SK-N-SH treated with all-trans-retinoic acid at 6 μM for 48 hours (cell line): ENCODE measurements around the gene HES3.

Experiments
- ATAC-seq: fragments of 200-7000 bp; cut with Tn5 transposase; 3 replicates; pipeline ENCODE4 v1.9.1; 2020; ENCODE audit warnings: mild to moderate bottlenecking, moderate library complexity
- ARNTL ChIP-seq: fragments of 450-650 bp; formaldehyde crosslinking; IDR thresholded peaks from 2 replicates; pipeline ENCODE4 v1.5.0; 2020; ENCODE audit warnings: low read depth, mild to moderate bottlenecking, moderate library complexity, borderline replicate concordance
- BACH2 ChIP-seq: fragments of 250-450 bp; sonication (Bioruptor Pico); IDR thresholded peaks from 2 replicates; pipeline ENCODE4 v1.9.0; 2021; ENCODE audit warnings: mild to moderate bottlenecking, borderline replicate concordance
- CSDC2 ChIP-seq: fragments of 250-450 bp; sonication (Bioruptor Pico); IDR thresholded peaks from 2 replicates; pipeline ENCODE4 v1.5.0; 2020; ENCODE audit warnings: mild to moderate bottlenecking, moderate library complexity
- ESRRG ChIP-seq: fragments of 250-450 bp; sonication (Bioruptor Pico); IDR thresholded peaks from 2 replicates; pipeline ENCODE4 v1.6.1; 2021; ENCODE audit warnings: mild to moderate bottlenecking
- GLIS3 ChIP-seq: fragments of 250-450 bp; sonication (Bioruptor Pico); IDR thresholded peaks from 2 replicates; pipeline ENCODE4 v1.5.0; 2020; ENCODE audit warnings: mild to moderate bottlenecking, moderate library complexity
- ISL1 ChIP-seq: fragments of 250-450 bp; sonication (Bioruptor Pico); IDR thresholded peaks from 2 replicates; pipeline ENCODE4 v2.1.2; 2022; ENCODE audit warnings: mild to moderate bottlenecking, moderate library complexity
- OSR1 ChIP-seq: fragments of 250-450 bp; sonication (Bioruptor Pico); IDR thresholded peaks from 2 replicates; pipeline ENCODE4 v1.8.0; 2022; ENCODE audit warnings: moderate library complexity, mild to moderate bottlenecking, inconsistent platforms
- PPARA ChIP-seq: fragments of 250-450 bp; sonication (Bioruptor Pico); IDR thresholded peaks from 2 replicates; pipeline ENCODE4 v1.5.0; 2020; ENCODE audit warnings: mild to moderate bottlenecking, borderline replicate concordance
- RARB ChIP-seq: fragments of 250-450 bp; sonication (Bioruptor Pico); IDR thresholded peaks from 2 replicates; pipeline ENCODE4 v1.8.0; 2021; ENCODE audit warnings: mild to moderate bottlenecking, moderate library complexity
- SNAI2 ChIP-seq: fragments of 250-450 bp; sonication (Bioruptor Pico); IDR thresholded peaks from 2 replicates; pipeline ENCODE4 v1.5.0; 2020; ENCODE audit warnings: mild to moderate bottlenecking, moderate library complexity
- TCF4 ChIP-seq: fragments of 250-450 bp; sonication (Bioruptor Pico); IDR thresholded peaks from 2 replicates; pipeline ENCODE4 v1.8.0; 2021; ENCODE audit warnings: mild to moderate bottlenecking, moderate library complexity, borderline replicate concordance
- TOX ChIP-seq: fragments of 250-450 bp; sonication (Bioruptor Pico); IDR thresholded peaks from 2 replicates; pipeline ENCODE4 v1.8.0; 2021; ENCODE audit warnings: mild to moderate bottlenecking, moderate library complexity, borderline replicate concordance
- ZC3H10 ChIP-seq: fragments of 250-450 bp; sonication (Bioruptor Pico); IDR thresholded peaks from 2 replicates; pipeline ENCODE4 v1.5.1; 2021; ENCODE audit warnings: mild to moderate bottlenecking, moderate library complexity
- ZFP3 ChIP-seq: fragments of 250-450 bp; sonication (Bioruptor Pico); IDR thresholded peaks from 2 replicates; pipeline ENCODE4 v1.5.0; 2020; ENCODE audit warnings: mild to moderate bottlenecking, moderate library complexity
- ZFP30 ChIP-seq: fragments of 450-650 bp; formaldehyde crosslinking; IDR thresholded peaks from 2 replicates; pipeline ENCODE4 v1.5.0; 2022; ENCODE audit warnings: mild to moderate bottlenecking, moderate library complexity
- ZNF565 ChIP-seq: fragments of 450-650 bp; formaldehyde crosslinking; conservative IDR thresholded peaks from 2 replicates; pipeline ENCODE4 v1.5.0; 2020; ENCODE audit warnings: low read depth, mild to moderate bottlenecking, moderate library complexity
- ZNF70 ChIP-seq: fragments of 450-650 bp; formaldehyde crosslinking; IDR thresholded peaks from 2 replicates; pipeline ENCODE4 v1.5.0; 2020; ENCODE audit warnings: mild to moderate bottlenecking, moderate library complexity
- ZNF8 ChIP-seq: fragments of 450-650 bp; formaldehyde crosslinking; IDR thresholded peaks from 2 replicates; pipeline ENCODE4 v1.5.0; 2020; ENCODE audit warnings: mild to moderate bottlenecking, moderate library complexity
- TF ChIP-seq, protein P1 (sequence below): fragments of 250-450 bp; sonication (Bioruptor Pico); IDR thresholded peaks from 2 replicates; pipeline ENCODE4 v1.5.1; 2020; ENCODE audit warnings: low read depth, mild to moderate bottlenecking, moderate library complexity
- TF ChIP-seq, protein P2 (sequence below): fragments of 250-450 bp; sonication (Bioruptor Pico); IDR thresholded peaks from 2 replicates; pipeline ENCODE4 v1.5.1; 2021; ENCODE audit warnings: mild to moderate bottlenecking, moderate library complexity
- TF ChIP-seq, protein P3 (sequence below): fragments of 250-450 bp; sonication (Bioruptor Pico); IDR thresholded peaks from 2 replicates; pipeline ENCODE4 v1.8.0; 2021; ENCODE audit warnings: low read depth, mild to moderate bottlenecking, moderate library complexity, borderline replicate concordance
- TF ChIP-seq, protein P4 (sequence below): fragments of 250-450 bp; sonication (Bioruptor Pico); IDR thresholded peaks from 2 replicates; pipeline ENCODE4 v1.8.0; 2020; ENCODE audit warnings: mild to moderate bottlenecking, moderate library complexity, borderline replicate concordance
- TF ChIP-seq, protein P5 (sequence below): fragments of 250-450 bp; sonication (Bioruptor Pico); IDR thresholded peaks from 2 replicates; pipeline ENCODE4 v1.5.0; 2020; ENCODE audit warnings: mild to moderate bottlenecking, moderate library complexity

The HES3 gene

DNA sequence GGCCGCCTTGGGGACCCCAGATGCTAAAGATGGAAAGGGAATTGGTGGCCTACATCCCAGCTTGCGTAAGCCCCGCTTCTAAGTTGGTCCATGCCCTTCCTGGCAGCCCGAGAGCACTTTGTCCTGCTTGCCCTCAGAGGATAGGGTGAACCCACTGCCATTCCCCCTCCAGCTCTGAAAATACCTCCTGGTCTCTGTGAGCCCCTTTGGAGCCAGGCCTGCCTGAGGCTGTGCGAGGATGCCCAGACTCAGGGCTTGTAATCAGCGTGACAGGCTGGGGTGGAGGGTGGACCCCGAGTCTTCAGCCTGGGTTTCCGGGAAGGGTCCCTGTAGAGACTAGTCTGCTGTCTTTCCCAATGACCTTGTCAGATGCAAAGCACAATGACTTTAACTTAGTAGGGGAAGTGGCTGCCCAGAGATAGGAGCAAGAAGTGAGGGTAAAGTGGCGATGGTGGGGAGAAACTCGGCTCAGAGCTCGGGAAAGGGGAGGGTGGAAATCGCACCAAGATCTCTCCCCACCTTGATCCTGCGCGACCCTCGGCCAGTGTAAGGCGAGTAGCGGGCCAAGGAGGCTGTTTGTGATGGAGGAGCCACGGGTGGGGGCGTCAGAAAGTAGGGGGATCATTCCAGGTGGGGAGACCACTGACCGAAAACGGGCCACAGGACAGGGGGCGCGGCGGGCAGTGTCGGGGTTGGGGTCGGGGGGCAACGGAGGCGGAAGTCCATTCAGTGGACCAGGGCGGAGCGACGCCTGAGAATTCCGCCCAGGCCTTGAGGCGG, 2.7 kb upstream of the HES3 start:
- ATAC-seq = no peak
- TF ChIP-seq, protein P1, sequence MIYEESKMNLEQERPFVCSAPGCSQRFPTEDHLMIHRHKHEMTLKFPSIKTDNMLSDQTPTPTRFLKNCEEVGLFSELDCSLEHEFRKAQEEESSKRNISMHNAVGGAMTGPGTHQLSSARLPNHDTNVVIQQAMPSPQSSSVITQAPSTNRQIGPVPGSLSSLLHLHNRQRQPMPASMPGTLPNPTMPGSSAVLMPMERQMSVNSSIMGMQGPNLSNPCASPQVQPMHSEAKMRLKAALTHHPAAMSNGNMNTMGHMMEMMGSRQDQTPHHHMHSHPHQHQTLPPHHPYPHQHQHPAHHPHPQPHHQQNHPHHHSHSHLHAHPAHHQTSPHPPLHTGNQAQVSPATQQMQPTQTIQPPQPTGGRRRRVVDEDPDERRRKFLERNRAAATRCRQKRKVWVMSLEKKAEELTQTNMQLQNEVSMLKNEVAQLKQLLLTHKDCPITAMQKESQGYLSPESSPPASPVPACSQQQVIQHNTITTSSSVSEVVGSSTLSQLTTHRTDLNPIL = no peak
- no peak for TF ChIP-seq SNAI2
- no peak for TF ChIP-seq PPARA (CRISPR knock-in tag)
- TF ChIP-seq, protein P2, sequence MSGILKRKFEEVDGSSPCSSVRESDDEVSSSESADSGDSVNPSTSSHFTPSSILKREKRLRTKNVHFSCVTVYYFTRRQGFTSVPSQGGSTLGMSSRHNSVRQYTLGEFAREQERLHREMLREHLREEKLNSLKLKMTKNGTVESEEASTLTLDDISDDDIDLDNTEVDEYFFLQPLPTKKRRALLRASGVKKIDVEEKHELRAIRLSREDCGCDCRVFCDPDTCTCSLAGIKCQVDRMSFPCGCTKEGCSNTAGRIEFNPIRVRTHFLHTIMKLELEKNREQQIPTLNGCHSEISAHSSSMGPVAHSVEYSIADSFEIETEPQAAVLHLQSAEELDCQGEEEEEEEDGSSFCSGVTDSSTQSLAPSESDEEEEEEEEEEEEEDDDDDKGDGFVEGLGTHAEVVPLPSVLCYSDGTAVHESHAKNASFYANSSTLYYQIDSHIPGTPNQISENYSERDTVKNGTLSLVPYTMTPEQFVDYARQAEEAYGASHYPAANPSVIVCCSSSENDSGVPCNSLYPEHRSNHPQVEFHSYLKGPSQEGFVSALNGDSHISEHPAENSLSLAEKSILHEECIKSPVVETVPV = no peak
- TF ChIP-seq RARB (CRISPR knock-in tag) = no peak
- no peak for TF ChIP-seq CSDC2 (CRISPR knock-in tag)
- no peak for TF ChIP-seq ZFP30
- TF ChIP-seq, protein P3, sequence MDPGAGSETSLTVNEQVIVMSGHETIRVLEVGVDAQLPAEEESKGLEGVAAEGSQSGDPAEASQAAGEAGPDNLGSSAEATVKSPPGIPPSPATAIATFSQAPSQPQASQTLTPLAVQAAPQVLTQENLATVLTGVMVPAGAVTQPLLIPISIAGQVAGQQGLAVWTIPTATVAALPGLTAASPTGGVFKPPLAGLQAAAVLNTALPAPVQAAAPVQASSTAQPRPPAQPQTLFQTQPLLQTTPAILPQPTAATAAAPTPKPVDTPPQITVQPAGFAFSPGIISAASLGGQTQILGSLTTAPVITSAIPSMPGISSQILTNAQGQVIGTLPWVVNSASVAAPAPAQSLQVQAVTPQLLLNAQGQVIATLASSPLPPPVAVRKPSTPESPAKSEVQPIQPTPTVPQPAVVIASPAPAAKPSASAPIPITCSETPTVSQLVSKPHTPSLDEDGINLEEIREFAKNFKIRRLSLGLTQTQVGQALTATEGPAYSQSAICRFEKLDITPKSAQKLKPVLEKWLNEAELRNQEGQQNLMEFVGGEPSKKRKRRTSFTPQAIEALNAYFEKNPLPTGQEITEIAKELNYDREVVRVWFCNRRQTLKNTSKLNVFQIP = no peak
- no peak for TF ChIP-seq BACH2 (CRISPR knock-in tag)
- no peak for TF ChIP-seq ZNF8
- TF ChIP-seq ZNF565 (CRISPR knock-in tag) = no peak
- TF ChIP-seq ESRRG (CRISPR knock-in tag) = no peak
- TF ChIP-seq ARNTL = no peak
- TF ChIP-seq ISL1 (CRISPR knock-in tag) = no peak
- TF ChIP-seq, protein P4, sequence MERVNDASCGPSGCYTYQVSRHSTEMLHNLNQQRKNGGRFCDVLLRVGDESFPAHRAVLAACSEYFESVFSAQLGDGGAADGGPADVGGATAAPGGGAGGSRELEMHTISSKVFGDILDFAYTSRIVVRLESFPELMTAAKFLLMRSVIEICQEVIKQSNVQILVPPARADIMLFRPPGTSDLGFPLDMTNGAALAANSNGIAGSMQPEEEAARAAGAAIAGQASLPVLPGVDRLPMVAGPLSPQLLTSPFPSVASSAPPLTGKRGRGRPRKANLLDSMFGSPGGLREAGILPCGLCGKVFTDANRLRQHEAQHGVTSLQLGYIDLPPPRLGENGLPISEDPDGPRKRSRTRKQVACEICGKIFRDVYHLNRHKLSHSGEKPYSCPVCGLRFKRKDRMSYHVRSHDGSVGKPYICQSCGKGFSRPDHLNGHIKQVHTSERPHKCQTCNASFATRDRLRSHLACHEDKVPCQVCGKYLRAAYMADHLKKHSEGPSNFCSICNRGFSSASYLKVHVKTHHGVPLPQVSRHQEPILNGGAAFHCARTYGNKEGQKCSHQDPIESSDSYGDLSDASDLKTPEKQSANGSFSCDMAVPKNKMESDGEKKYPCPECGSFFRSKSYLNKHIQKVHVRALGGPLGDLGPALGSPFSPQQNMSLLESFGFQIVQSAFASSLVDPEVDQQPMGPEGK (CRISPR knock-in tag) = no peak
- no peak for TF ChIP-seq GLIS3
- no peak for TF ChIP-seq ZC3H10 (CRISPR knock-in tag)
- no peak for TF ChIP-seq TOX (CRISPR knock-in tag)
- no peak for TF ChIP-seq ZFP3 (CRISPR knock-in tag)
- no peak for TF ChIP-seq OSR1 (CRISPR knock-in tag)
- TF ChIP-seq, all 23 proteins: peak for 0

DNA sequence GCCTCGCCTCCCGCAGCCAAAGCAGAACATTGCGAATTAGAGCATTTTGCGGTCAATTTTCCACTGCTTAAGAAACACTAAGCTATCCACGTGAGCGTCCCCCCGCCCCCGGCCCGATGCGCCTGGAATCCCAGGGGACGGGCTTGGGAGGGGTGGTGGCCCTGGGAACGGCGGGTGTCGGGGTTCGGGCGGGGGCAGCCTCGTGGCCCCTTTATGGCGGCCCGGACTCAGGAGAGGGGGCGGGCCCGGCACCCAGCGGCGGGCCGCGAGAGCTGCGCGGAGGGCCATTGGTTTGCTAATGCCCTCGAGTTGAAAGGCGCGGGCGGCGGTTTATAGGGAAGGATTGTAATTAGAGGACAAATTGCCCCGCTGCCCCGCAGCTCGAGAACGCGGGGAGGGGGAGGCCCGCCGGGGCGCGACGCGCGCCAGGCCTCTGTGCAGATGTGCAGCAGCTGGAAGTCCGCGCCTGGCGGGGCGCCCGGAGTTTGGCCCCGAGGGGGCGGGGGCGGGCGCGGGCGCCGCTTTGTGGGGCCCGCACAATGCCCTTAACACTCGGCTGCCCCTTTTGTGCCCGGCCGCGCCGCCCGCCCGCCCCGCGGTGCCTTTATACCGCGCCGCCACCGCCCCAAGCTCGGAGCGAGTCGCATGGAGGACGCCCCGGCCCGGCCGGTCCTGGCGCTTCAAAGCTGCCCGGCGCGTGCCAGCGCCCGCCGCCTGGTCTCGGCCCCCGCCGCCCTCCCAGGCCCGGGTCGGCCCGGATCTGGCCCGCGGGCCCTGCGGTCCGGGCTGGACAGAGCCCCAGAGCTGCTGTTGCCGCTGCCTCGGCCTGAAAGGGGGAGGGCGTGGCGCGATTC, 1.9 kb upstream of the HES3 start:
- ATAC-seq = no peak
- TF ChIP-seq TOX (CRISPR knock-in tag) (no peak), ZFP30 (no peak), GLIS3 (no peak), ESRRG (CRISPR knock-in tag) (no peak), OSR1 (CRISPR knock-in tag) (no peak), ZC3H10 (CRISPR knock-in tag) (no peak), ZNF70 (CRISPR knock-in tag) (no peak), ISL1 (CRISPR knock-in tag) (no peak), ZNF8 (no peak), SNAI2 (no peak), CSDC2 (CRISPR knock-in tag) (no peak), TCF4 (CRISPR knock-in tag) (no peak), ARNTL (no peak)
- TF ChIP-seq, protein P3 = no peak
- TF ChIP-seq, protein P2 = no peak
- TF ChIP-seq, protein P5, sequence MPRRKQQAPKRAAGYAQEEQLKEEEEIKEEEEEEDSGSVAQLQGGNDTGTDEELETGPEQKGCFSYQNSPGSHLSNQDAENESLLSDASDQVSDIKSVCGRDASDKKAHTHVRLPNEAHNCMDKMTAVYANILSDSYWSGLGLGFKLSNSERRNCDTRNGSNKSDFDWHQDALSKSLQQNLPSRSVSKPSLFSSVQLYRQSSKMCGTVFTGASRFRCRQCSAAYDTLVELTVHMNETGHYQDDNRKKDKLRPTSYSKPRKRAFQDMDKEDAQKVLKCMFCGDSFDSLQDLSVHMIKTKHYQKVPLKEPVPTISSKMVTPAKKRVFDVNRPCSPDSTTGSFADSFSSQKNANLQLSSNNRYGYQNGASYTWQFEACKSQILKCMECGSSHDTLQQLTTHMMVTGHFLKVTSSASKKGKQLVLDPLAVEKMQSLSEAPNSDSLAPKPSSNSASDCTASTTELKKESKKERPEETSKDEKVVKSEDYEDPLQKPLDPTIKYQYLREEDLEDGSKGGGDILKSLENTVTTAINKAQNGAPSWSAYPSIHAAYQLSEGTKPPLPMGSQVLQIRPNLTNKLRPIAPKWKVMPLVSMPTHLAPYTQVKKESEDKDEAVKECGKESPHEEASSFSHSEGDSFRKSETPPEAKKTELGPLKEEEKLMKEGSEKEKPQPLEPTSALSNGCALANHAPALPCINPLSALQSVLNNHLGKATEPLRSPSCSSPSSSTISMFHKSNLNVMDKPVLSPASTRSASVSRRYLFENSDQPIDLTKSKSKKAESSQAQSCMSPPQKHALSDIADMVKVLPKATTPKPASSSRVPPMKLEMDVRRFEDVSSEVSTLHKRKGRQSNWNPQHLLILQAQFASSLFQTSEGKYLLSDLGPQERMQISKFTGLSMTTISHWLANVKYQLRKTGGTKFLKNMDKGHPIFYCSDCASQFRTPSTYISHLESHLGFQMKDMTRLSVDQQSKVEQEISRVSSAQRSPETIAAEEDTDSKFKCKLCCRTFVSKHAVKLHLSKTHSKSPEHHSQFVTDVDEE (CRISPR knock-in tag) = no peak
- TF ChIP-seq, protein P4 (CRISPR knock-in tag) = no peak
